CD4-positive, alpha-beta T cell (primary cell): ENCODE results near the gene KRTAP3-3. TPM values are rescaled to one million over a fixed set of nuclear protein-coding genes. Genes with fewer than 3 reads are reported as not detected.

Experiments
- ATAC-seq: fragments of 200-7000 bp; cut with Tn5 transposase; one replicate; pipeline ENCODE4 v1.10.0; 2022; ENCODE audit warnings: mild to moderate bottlenecking; ENCODE audit not compliant: poor library complexity
- CTCF ChIA-PET: fragments of 350-600 bp; sonication (Branson Sonifier 250); formaldehyde crosslinking; loops from one replicate; lab custom pipeline; 2021; ENCODE audit warnings: antibody characterized with exemption, inconsistent platforms; lab: Charles Lee
- POLR2A ChIA-PET: fragments of 350-600 bp; sonication (Branson Sonifier 250); formaldehyde crosslinking; loops from one replicate; lab custom pipeline; 2021; ENCODE audit warnings: antibody characterized with exemption, inconsistent platforms; lab: Charles Lee
- DNase-seq, 14 experiments: peaks; one replicate each; pipeline ENCODE4 v3.0.0-alpha.2; 2013 to 2020; ENCODE audit warnings: mixed read lengths in 2 of 14
- H3K27ac ChIP-seq, 2 donors: one replicate each; pipeline versions ENCODE4 v1.5.1 to v1.7.0; 2013; ENCODE audit warnings: low read length in 2 of 2, low read depth in 1 of 2, mild to moderate bottlenecking in 1 of 2
- H3K27me3 ChIP-seq, 2 experiments: 1 replicate in 1 of 2; 2 replicates in 1 of 2; pipeline versions ENCODE4 v1.6.1 to v1.7.0; 2013; ENCODE audit warnings: low read length in 2 of 2, control low read depth in 1 of 2, mild to moderate bottlenecking in 1 of 2, moderate library complexity in 1 of 2; ENCODE audit not compliant: insufficient read depth in 2 of 2, control insufficient read depth in 1 of 2
- H3K36me3 ChIP-seq: one replicate; pipeline ENCODE4 v1.6.1; 2013; ENCODE audit warnings: low read length, control low read depth; ENCODE audit not compliant: insufficient read depth
- H3K4me1 ChIP-seq: one replicate; pipeline ENCODE4 v1.6.1; 2013; ENCODE audit warnings: low read length, control low read depth; ENCODE audit not compliant: insufficient read depth
- H3K4me3 ChIP-seq: one replicate; pipeline ENCODE4 v1.5.1; 2013; ENCODE audit warnings: mild to moderate bottlenecking, low read length, moderate library complexity
- H3K9me3 ChIP-seq, 2 experiments: 1 replicate in 1 of 2; 2 replicates in 1 of 2; pipeline versions ENCODE4 v1.6.1 to v1.7.0; 2013; ENCODE audit warnings: low read length in 2 of 2, mild to moderate bottlenecking in 2 of 2, control low read depth in 1 of 2, moderate library complexity in 1 of 2; ENCODE audit not compliant: control insufficient read depth in 1 of 2, insufficient read depth in 1 of 2
- H3K27ac Mint-ChIP-seq: one replicate; pipeline ENCODE4 v1.8.0; 2020; ENCODE audit warnings: mixed read lengths
- H3K27me3 Mint-ChIP-seq: one replicate; pipeline ENCODE4 v1.8.0; 2021; ENCODE audit warnings: mixed read lengths
- H3K36me3 Mint-ChIP-seq: one replicate; pipeline ENCODE4 v1.8.0; 2021; ENCODE audit warnings: low read depth, mixed read lengths
- H3K4me1 Mint-ChIP-seq: one replicate; pipeline ENCODE4 v1.8.0; 2021; ENCODE audit warnings: low read depth, mixed read lengths
- H3K4me3 Mint-ChIP-seq: one replicate; pipeline ENCODE4 v1.8.0; 2020; ENCODE audit warnings: mild to moderate bottlenecking, mixed read lengths
- H3K9me3 Mint-ChIP-seq: one replicate; pipeline ENCODE4 v1.8.0; 2020; ENCODE audit warnings: mixed read lengths
- CTCF ChIP-seq: fragments of 200-600 bp; IDR thresholded peaks from one replicate; pipeline ENCODE4 v1.8.0; 2022; ENCODE audit warnings: antibody characterized with exemption, mild to moderate bottlenecking
- intact Hi-C, 2 experiments: fragments of 100-400 bp; cut with DNase I in 1 of 2; cut with micrococcal nuclease in 1 of 2; formaldehyde crosslinking; loops; one replicate each; pipeline versions ENCODE4 v1.15.1 to v1.9.0; 2023 to 2025; cut with DNase I, micrococcal nuclease
- total RNA-seq, 174 experiments: library from RNA in 2 of 174; stranded (reverse) in 2 of 174; gene quantifications; one replicate each; pipeline ENCODE4 v1.2.3 and lab custom pipeline; 2021 to 2026

KRTAP3-3 gene
- total RNA-seq, 2 experiments from 2014 or later = not detected

GRCh38 chr17:40997361-40997760 lies 3.4 kb upstream of the KRTAP3-3 start:
- POLR2A ChIA-PET = no interaction called here
- Histone ChIP-seq H3K9me3 (no peaks in the 10 kb centered on the region), H3K27me3 (peaks cover 18 to 38% of the 10 kb centered on the region in 2 experiments), H3K4me3 (no peak overlapping the region), H3K27ac (no peak overlapping the region), H3K36me3 (no peaks in the 10 kb centered on the region), H3K4me1 (no peaks in the 10 kb centered on the region)
- no peak for ATAC-seq
- intact Hi-C loops = no loop called here
- Mint-ChIP-seq H3K4me1 (no peaks in the 10 kb centered on the region), H3K4me3 (no peak overlapping the region), H3K9me3 (no peaks in the 10 kb centered on the region), H3K27me3 (peaks cover 75% of the 10 kb centered on the region), H3K36me3 (no peaks in the 10 kb centered on the region), H3K27ac (no peak overlapping the region)
- CTCF ChIA-PET = no interaction called here
- no peak for DNase-seq
- TF ChIP-seq CTCF = no peak

- no peak for TF ChIP-seq CTCF
- DNase-seq (no peak), ATAC-seq (no peak)
- no peak overlapping the region for H3K27ac Mint-ChIP-seq
- Histone ChIP-seq H3K4me1 (no peaks in the 10 kb centered on the region), H3K36me3 (no peaks in the 10 kb centered on the region), H3K4me3 (no peak overlapping the region), H3K9me3 (no peaks in the 10 kb centered on the region), H3K27me3 (peaks cover 18 to 38% of the 10 kb centered on the region in 2 experiments), H3K27ac (no peak overlapping the region)
- H3K27me3 Mint-ChIP-seq = peaks cover 78% of the 10 kb centered on the region
- intact Hi-C loops = no loop called here
- H3K4me1 Mint-ChIP-seq = no peaks in the 10 kb centered on the region
- ChIA-PET POLR2A (no interaction called here), CTCF (no interaction called here)
- no peaks in the 10 kb centered on the region for H3K9me3 Mint-ChIP-seq
- no peak overlapping the region for H3K4me3 Mint-ChIP-seq
- no peaks in the 10 kb centered on the region for H3K36me3 Mint-ChIP-seq
Observed at GRCh38 chr17:40996829-40997228, 2.9 kb upstream of the KRTAP3-3 start.

- no peak overlapping the region for H3K4me3 Mint-ChIP-seq
- H3K27me3 Mint-ChIP-seq = peaks cover 74% of the 10 kb centered on the region
- H3K36me3 ChIP-seq = no peaks in the 10 kb centered on the region
- no peak overlapping the region for H3K27ac ChIP-seq
- no peaks in the 10 kb centered on the region for H3K9me3 Mint-ChIP-seq
- DNase-seq (no peak), ATAC-seq (no peak)
- H3K27ac Mint-ChIP-seq = no peak overlapping the region
- no peaks in the 10 kb centered on the region for H3K4me1 Mint-ChIP-seq
- no peak for TF ChIP-seq CTCF
- no peaks in the 10 kb centered on the region for H3K36me3 Mint-ChIP-seq
- H3K9me3 ChIP-seq = no peaks in the 10 kb centered on the region
- ChIA-PET CTCF (interaction anchor here (0.6 kb wide), 1 partner anchor 23 kb away, joined by 3 read pairs; no protein-coding TSS in a partner anchor), POLR2A (no interaction called here)
- intact Hi-C loops = no loop called here
- no peaks in the 10 kb centered on the region for H3K4me1 ChIP-seq
- peaks cover 18 to 34% of the 10 kb centered on the region in 2 experiments for H3K27me3 ChIP-seq
- no peak overlapping the region for H3K4me3 ChIP-seq
Observed at GRCh38 chr17:40995116-40995515, 1.2 kb upstream of the KRTAP3-3 start.
